NCI-H2081 (cell line): ENCODE results near the gene CARS1.
A peak's percentile ranks its signal among the peaks of the same experiment; 100 is the strongest.

Experiments
- DNase-seq, 2 experiments: peaks; one replicate each; lab custom pipeline; 2025; lab: John Stamatoyannopoulos, UW

The CARS1 gene

GRCh38 chr11:3060436-3061025 lies 3.3 kb upstream of the CARS1 start:
- DNase-seq, result no peak

- no peak for DNase-seq
These were observed 1.8 kb upstream of the CARS1 start for GRCh38 chr11:3058753-3059664.

GRCh38 chr11:3056296-3057068 lies 741 bp downstream of the CARS1 start:
- DNase-seq, result peak in 1 of 2 experiments; percentile 22

GRCh38 chr11:3055891-3056290 lies 1.3 kb downstream of the CARS1 start:
- no peak for DNase-seq

- no peak for DNase-seq
These were observed 4.7 kb downstream of the CARS1 start for GRCh38 chr11:3052567-3052966.

GRCh38 chr11:3052109-3052479 lies 5.1 kb downstream of the CARS1 start:
- DNase-seq, result peak in 1 of 2 experiments; percentile 58

GRCh38 chr11:3051196-3052108 lies 5.8 kb downstream of the CARS1 start:
- no peak for DNase-seq

GRCh38 chr11:3050386-3051195 lies 6.6 kb downstream of the CARS1 start:
- no peak for DNase-seq

- peak in 1 of 2 experiments; percentile 45 for DNase-seq
These were observed 7.6 kb downstream of the CARS1 start for GRCh38 chr11:3049430-3050243.

GRCh38 chr11:3047637-3048036 lies 9.6 kb downstream of the CARS1 start:
- no peak for DNase-seq

GRCh38 chr11:3046641-3047040 lies 10.6 kb downstream of the CARS1 start:
- DNase-seq, result no peak

GRCh38 chr11:3046190-3046589 lies 11.0 kb downstream of the CARS1 start:
- DNase-seq, result no peak

- DNase-seq, result no peak
These were observed 12.3 kb downstream of the CARS1 start for GRCh38 chr11:3044915-3045314.

GRCh38 chr11:3044004-3044403 lies 13.2 kb downstream of the CARS1 start:
- no peak for DNase-seq

GRCh38 chr11:3043315-3043871 lies 13.8 kb downstream of the CARS1 start:
- DNase-seq, result no peak

- DNase-seq, result no peak
These were observed 14.5 kb downstream of the CARS1 start for GRCh38 chr11:3042496-3043314.

GRCh38 chr11:3041699-3042441 lies 15.4 kb downstream of the CARS1 start:
- DNase-seq, result no peak

- DNase-seq, result no peak
These were observed 16.3 kb downstream of the CARS1 start for GRCh38 chr11:3040881-3041280.
